PFSK-1 (cell line): ENCODE data around the gene PELI2.

Experiments used
- FOXP2 ChIP-seq: optimal IDR thresholded peaks from 2 replicates; pipeline ENCODE3; 2011; ENCODE audit warnings: borderline replicate concordance, control low read depth, inconsistent platforms; ENCODE audit not compliant: insufficient read depth; ENCODE audit errors: extremely low read length, extremely low read depth
- POLR2AphosphoS5 ChIP-seq: IDR thresholded peaks from 2 replicates; pipeline ENCODE4 v1.6.1; 2012; ENCODE audit warnings: low read depth, mild to moderate bottlenecking, control low read depth, low read length, moderate library complexity
- SIN3A ChIP-seq: IDR thresholded peaks from 2 replicates; pipeline ENCODE4 v1.6.1; 2012; ENCODE audit warnings: mild to moderate bottlenecking, low read length, moderate library complexity, borderline replicate concordance; ENCODE audit not compliant: insufficient read depth
- TAF1 ChIP-seq: IDR thresholded peaks from 2 replicates; pipeline ENCODE4 v1.6.1; 2012; ENCODE audit warnings: low read length, control low read depth, borderline replicate concordance; ENCODE audit not compliant: insufficient read depth
- TF ChIP-seq, protein P1 (sequence below), 2 experiments: IDR thresholded peaks; 2 replicates each; pipeline versions ENCODE4 v1.6.1 to v1.8.0; 2011 to 2012; ENCODE audit warnings: low read depth in 2 of 2, low read length in 2 of 2, control low read depth in 1 of 2, inconsistent platforms in 1 of 2, mild to moderate bottlenecking in 1 of 2, moderate library complexity in 1 of 2; ENCODE audit not compliant: insufficient read depth in 1 of 2

DNA sequence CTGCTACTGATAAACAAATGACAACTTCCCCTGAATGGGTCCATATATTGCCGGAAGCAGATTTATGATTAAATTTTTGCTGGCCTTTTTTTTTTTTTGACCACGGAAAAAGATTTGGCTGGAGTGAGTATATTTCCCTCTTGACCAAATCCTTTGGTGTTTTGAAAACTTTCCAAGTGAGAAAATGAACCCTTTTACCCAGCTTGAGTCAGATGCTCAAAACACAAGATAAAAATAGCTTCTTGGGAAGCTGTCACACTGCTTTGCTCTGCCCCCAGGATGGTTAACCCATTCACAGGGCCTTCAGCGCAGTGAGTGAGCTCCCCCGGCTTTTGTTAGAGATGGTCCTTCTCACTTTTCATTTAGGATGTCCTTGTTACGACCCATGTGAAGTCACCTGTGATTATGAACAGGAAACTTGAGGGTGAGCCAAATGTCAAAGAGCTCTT is 224.3 kb downstream of the PELI2 start:
- TF ChIP-seq SIN3A, result no peak
- TF ChIP-seq POLR2AphosphoS5, result no peak
- TF ChIP-seq, protein P1, sequence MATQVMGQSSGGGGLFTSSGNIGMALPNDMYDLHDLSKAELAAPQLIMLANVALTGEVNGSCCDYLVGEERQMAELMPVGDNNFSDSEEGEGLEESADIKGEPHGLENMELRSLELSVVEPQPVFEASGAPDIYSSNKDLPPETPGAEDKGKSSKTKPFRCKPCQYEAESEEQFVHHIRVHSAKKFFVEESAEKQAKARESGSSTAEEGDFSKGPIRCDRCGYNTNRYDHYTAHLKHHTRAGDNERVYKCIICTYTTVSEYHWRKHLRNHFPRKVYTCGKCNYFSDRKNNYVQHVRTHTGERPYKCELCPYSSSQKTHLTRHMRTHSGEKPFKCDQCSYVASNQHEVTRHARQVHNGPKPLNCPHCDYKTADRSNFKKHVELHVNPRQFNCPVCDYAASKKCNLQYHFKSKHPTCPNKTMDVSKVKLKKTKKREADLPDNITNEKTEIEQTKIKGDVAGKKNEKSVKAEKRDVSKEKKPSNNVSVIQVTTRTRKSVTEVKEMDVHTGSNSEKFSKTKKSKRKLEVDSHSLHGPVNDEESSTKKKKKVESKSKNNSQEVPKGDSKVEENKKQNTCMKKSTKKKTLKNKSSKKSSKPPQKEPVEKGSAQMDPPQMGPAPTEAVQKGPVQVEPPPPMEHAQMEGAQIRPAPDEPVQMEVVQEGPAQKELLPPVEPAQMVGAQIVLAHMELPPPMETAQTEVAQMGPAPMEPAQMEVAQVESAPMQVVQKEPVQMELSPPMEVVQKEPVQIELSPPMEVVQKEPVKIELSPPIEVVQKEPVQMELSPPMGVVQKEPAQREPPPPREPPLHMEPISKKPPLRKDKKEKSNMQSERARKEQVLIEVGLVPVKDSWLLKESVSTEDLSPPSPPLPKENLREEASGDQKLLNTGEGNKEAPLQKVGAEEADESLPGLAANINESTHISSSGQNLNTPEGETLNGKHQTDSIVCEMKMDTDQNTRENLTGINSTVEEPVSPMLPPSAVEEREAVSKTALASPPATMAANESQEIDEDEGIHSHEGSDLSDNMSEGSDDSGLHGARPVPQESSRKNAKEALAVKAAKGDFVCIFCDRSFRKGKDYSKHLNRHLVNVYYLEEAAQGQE (IDR thresholded peaks at IDR 0.05; ENCODE audit: insufficient read depth in 1 of 2, low read depth in 2 of 2, low read length in 2 of 2), result no peak
- no peak for TF ChIP-seq TAF1
- no peak for TF ChIP-seq FOXP2
